ENCODE data around the gene RYR2.

RYR2 gene

GRCh38 chr1:237672748-237673147, 630.8 kb downstream of the RYR2 start:
- no peak for DNase-seq (ENCODE audit: low spot score)

- no peak for DNase-seq (ENCODE audit: low spot score)
These were observed 631.6 kb downstream of the RYR2 start for GRCh38 chr1:237673631-237674030.

- no peak for DNase-seq (ENCODE audit: low spot score)
These were observed 636.0 kb downstream of the RYR2 start for GRCh38 chr1:237677979-237678378.

- no peak for DNase-seq (ENCODE audit: low spot score)
These were observed 637.7 kb downstream of the RYR2 start for GRCh38 chr1:237679687-237680086.

GRCh38 chr1:237681210-237681609, 639.2 kb downstream of the RYR2 start:
- DNase-seq (ENCODE audit: low spot score): no peak

- DNase-seq (ENCODE audit: low spot score): no peak
These were observed 642.3 kb downstream of the RYR2 start for GRCh38 chr1:237684236-237684635.

GRCh38 chr1:237685551-237685950, 643.6 kb downstream of the RYR2 start:
- no peak for DNase-seq (ENCODE audit: low spot score)

GRCh38 chr1:237687804-237688203, 645.8 kb downstream of the RYR2 start:
- no peak for DNase-seq (ENCODE audit: low spot score)

GRCh38 chr1:237690656-237691055, 648.7 kb downstream of the RYR2 start:
- no peak for DNase-seq (ENCODE audit: low spot score)

GRCh38 chr1:237692255-237692654, 650.3 kb downstream of the RYR2 start:
- DNase-seq (ENCODE audit: low spot score): no peak

GRCh38 chr1:237695878-237696277, 653.9 kb downstream of the RYR2 start:
- DNase-seq (ENCODE audit: low spot score): no peak

- DNase-seq (ENCODE audit: low spot score): no peak
These were observed 658.2 kb downstream of the RYR2 start for GRCh38 chr1:237700181-237700580.

- no peak for DNase-seq (ENCODE audit: low spot score)
These were observed 659.5 kb downstream of the RYR2 start for GRCh38 chr1:237701534-237701933.

GRCh38 chr1:237702161-237702560, 660.2 kb downstream of the RYR2 start:
- no peak for DNase-seq (ENCODE audit: low spot score)

GRCh38 chr1:237705462-237705861, 663.5 kb downstream of the RYR2 start:
- no peak for DNase-seq (ENCODE audit: low spot score)

GRCh38 chr1:237709355-237709754, 667.4 kb downstream of the RYR2 start:
- no peak for DNase-seq (ENCODE audit: low spot score)

GRCh38 chr1:237711281-237711680, 669.3 kb downstream of the RYR2 start:
- DNase-seq (ENCODE audit: low spot score): no peak

GRCh38 chr1:237712082-237712481, 670.1 kb downstream of the RYR2 start:
- no peak for DNase-seq (ENCODE audit: low spot score)

- DNase-seq (ENCODE audit: low spot score): no peak
These were observed 670.7 kb downstream of the RYR2 start for GRCh38 chr1:237712586-237713157.

GRCh38 chr1:237713916-237714315, 671.9 kb downstream of the RYR2 start:
- DNase-seq (ENCODE audit: low spot score): no peak

- no peak for DNase-seq (ENCODE audit: low spot score)
These were observed 675.1 kb downstream of the RYR2 start for GRCh38 chr1:237717106-237717505.

GRCh38 chr1:237730826-237731350, 688.9 kb downstream of the RYR2 start:
- DNase-seq (ENCODE audit: low spot score): no peak

GRCh38 chr1:237732657-237733056, 690.7 kb downstream of the RYR2 start:
- no peak for DNase-seq (ENCODE audit: low spot score)

GRCh38 chr1:237736372-237737029, 694.5 kb downstream of the RYR2 start:
- DNase-seq (ENCODE audit: low spot score): no peak

Data from kidney capillary endothelial cell (primary cell).